COLO668 (cell line): ENCODE results near the gene FYCO1.
"Not testable (repeated sequence)": the region's sequence is repeated elsewhere in the genome, so short reads cannot be mapped to it uniquely, and the experiment has no call there.

ENCODE experiments used
- DNase-seq: peaks from one replicate; lab custom pipeline; 2025; ENCODE audit not compliant: unreplicated experiment; lab: John Stamatoyannopoulos, UW

FYCO1 gene

GRCh38 chr3:46010519-46011113 lies 15.0 kb upstream of the FYCO1 start:
- no peak for DNase-seq

- no peak for DNase-seq
These were observed 12.4 kb upstream of the FYCO1 start for GRCh38 chr3:46008058-46008457.

DNA sequence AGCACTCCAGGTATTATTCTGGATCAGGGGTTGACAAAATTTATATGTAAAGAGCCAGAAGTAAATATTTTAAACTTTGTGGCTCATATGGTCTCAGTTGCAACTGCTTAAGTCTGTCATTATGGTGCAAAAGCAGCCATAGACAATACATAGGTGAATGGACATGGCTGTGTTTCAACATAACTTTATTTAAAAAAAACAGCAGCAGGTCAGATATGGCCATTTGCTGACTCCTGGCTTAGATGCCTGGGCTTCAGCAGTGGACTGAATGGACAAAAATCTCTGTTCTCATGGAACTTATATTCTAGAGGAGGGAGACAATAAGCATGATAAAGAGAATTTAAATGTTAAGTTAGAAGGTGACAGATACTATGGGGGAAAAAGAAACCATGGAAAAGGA lies 11.7 kb upstream of the FYCO1 start:
- DNase-seq = no peak

- DNase-seq = no peak
These were observed 10.8 kb upstream of the FYCO1 start for GRCh38 chr3:46006238-46007032.

DNA sequence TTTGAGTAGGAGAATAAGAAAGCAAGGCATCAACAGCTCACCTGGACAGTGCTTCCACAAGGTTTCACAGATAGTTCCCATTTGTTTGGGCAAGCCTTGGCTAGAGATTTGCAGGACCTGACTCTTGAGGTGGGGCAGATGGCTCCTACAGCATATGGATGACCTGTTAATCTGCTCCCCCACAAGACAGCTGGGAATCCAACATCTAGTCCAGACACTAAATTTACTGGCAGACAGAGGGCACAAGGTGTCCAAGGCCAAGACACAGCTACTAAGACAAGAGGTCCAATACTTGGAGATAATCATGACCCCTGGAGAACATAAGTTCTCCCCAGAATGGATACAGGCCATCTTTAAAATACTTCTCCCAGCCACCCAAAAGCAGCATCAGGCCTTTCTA lies 8.1 kb upstream of the FYCO1 start:
- DNase-seq = not testable (repeated sequence)

- no peak for DNase-seq
These were observed 5.6 kb upstream of the FYCO1 start for GRCh38 chr3:46001178-46001577.

- DNase-seq = no peak
These were observed 2.3 kb upstream of the FYCO1 start for GRCh38 chr3:45997942-45998341.

DNA sequence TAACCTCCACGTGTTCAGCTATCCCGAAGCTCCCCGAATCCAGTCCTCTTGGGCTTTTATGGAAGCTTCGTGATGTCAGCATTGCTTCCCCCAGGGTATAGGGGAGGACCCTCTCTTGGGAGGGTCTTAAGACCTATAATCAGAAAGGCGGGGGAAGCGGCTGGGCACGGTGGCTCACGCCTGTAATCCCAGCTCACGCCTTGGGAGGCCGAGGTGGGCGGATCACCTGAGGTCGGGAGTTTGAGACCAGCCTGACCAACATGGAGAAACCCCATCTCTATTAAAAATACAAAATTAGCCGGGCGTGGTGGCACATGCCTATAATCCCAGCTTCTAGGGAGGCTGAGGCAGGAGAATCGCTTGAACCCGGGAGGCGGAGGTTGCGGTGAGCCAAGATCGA lies 1.9 kb upstream of the FYCO1 start:
- DNase-seq = not testable (repeated sequence)

DNA sequence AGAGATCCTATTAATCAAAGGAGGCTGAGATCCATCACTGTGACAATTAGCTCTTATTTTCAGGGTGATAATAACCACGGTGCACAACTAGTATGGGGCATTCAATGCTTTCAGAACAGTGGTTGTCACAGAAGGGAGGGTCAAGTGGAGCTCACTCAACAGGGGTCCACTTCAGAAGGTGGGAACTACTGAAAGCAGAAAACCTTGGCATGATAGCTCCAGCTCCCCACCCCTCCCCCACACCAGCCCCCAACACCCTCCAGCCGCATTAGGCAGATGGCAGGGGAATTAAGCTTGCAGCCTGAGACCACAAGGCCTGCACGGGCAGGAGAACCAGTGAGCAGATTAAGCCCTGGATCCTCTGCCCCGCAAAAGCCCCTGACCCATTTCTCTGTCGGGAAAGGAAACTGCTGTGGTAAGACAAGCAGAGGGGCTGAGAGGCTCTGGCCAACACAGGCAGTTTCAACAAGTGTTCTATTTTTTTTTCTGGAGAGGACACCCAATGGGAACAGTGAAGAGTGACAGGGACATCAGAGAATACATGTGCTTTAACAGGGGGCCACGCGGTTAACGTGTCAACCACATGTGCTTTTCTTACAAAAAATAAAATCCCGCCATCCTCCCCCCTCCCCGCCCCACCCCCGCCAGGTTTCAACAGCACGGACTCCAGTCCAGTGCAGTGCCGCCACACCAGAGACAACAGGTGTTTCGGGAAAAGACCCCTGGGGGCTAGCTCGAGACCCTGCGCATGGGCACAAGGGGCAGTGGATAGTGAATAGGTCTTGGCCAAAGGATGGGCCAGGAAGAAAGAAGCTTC lies 997 bp downstream of the FYCO1 start:
- DNase-seq = peak; percentile 32

- no peak for DNase-seq
These were observed 2.1 kb downstream of the FYCO1 start for GRCh38 chr3:45993421-45994027.

GRCh38 chr3:45992821-45993221 lies 2.8 kb downstream of the FYCO1 start:
- no peak for DNase-seq

GRCh38 chr3:45992133-45992729 lies 3.4 kb downstream of the FYCO1 start:
- DNase-seq = no peak

DNA sequence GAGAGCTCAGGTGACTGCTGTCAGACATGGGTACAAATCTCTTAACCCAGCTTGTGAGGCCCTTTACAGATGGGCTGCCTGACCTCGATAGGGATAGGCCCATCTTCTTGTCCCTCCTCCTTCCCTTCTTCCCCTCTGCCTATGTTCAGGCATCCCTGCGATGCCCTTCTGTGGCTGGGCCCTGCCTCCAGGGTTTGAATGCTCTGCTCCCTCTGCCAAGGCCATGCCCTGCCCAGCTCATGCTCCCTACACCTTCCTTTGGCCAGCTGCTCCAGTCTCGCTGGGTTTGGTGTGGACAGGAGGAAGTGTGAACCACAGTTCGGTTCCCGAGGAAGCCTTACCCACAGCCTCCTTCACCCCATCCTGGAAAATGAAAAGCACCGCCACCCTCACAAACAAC lies 4.3 kb downstream of the FYCO1 start:
- DNase-seq = no peak

DNA sequence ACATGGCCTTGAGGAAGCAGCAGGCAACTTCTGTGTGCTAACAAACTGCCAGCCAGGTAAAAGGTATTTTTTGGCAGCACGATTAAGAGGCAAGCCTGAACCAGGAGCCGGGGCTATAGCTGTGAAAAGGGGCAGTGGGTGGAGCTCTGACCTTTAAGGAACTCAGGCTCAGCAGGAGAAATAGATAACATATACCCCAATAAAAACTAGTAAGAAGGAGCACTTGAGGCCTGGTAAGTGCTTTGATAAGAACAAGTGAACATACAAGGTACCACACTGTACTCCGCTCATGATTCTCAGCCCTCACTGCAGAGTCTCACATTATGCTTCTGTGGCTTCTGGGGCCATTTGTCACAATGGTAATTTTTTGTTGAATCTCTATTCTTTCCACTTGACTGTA lies 5.4 kb downstream of the FYCO1 start:
- no peak for DNase-seq

GRCh38 chr3:45988804-45989203 lies 6.8 kb downstream of the FYCO1 start:
- DNase-seq = no peak

DNA sequence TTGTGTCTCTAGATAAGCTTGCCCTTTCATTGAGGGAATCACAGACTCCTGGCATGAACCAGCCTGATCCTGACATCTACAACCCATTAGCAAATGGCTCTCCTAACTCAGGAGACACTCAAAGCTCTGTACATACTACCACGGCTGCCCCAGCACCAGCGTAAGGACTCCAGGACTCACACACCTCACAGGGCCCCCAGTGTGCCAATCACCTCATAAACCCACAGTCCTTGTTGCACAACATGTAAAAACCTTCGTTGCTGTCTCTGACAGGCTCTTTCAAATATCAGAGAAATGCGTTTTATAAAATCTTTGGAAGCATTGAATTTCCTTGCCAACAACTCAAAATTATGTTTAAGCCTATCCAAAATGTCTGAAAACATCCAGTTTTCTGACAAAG lies 7.3 kb downstream of the FYCO1 start:
- no peak for DNase-seq

DNA sequence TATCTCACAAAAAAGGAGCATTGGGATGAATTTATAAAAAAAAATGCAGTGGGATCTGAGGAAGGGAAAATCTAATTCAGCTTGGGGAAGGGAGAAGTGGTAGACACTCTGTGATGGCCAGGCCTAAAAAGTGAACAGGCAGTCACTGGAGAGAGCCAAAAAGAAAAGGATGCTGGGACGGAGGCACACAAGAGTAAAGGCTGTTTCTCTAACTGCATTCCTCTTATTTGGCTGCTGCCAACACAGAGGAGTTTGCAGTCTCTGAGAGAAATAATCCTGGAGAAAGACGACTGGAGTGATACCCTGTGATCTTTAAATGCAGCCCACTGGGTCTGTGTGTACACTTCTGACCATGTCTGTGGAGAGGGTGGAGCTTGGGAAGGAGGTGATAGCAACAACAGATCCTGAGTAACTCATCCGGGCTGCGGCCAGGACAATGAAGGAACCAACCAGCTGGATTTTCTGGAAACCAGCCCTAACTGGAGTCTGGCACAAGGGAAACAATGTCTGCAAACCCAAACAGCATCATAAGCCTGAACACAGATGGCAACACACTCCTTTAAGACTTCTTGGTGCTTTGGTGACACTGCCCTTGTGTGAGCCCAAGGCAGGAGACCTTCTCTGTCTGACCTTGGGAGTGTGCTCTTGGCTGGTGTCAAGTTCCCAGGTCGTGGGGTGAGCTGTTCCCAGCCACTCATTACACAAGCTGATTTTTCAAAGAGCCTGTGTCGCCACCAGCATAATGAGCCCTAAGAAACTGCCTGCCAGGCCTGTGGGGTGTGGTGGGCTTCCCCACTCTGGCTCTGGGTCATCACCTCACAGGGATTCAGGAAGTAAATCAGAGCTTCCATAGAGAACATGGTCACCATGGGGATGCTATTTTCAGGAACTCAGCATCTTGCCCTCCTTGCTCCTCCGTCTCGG lies 8.0 kb downstream of the FYCO1 start:
- peak; percentile 26 for DNase-seq

- DNase-seq = peak; percentile 71
These were observed 9.2 kb downstream of the FYCO1 start for GRCh38 chr3:45986303-45986982.

DNA sequence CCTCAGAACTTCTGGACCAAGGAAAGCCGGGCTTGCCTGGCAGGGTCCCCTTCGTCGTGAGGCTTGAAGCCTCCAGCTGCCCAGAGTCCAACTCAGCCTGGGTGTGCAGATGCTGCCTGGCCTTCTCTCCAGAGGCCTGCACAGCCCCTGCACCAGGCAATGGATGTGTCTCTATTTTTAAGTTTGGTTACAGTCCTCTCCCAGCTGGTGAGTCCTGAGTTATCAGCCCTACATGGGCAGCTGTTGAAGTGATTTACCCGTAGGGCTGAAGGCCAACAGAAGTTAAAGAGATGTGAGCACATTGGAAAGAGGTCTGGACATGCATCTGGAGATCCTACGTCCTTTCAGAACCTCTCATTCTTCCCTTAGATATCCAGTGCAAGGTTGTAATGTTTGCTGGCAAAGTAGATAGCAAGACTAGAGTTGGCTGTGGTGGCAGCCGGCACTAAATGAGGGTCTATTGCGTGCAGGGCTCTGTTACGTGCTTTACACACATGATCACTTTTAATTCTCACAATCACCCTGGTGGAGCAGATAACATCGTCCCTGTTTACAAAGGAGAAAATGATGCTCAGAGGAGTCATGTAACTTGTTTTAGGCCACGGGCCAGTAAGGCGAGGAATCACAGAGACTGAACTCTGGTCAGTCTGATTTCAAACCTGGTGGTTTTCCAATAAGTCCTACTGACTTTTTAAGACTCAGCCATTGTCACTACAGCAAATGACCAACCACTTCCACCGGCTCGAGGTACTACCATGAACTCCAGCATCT lies 9.9 kb downstream of the FYCO1 start:
- DNase-seq = no peak
